HG03060 (cell line): ENCODE data around the gene MOV10L1.
"Not testable (repeated sequence)": the region's sequence is repeated elsewhere in the genome, so short reads cannot be mapped to it uniquely, and the experiment has no call there.

Experiments used
- ATAC-seq: cut with Tn5 transposase; IDR thresholded peaks from one replicate; pipeline ENCODE4 v1.9.1; 2021; ENCODE audit warnings: low read depth, moderate number of reproducible peaks; ENCODE audit not compliant: unreplicated experiment

The MOV10L1 gene

DNA sequence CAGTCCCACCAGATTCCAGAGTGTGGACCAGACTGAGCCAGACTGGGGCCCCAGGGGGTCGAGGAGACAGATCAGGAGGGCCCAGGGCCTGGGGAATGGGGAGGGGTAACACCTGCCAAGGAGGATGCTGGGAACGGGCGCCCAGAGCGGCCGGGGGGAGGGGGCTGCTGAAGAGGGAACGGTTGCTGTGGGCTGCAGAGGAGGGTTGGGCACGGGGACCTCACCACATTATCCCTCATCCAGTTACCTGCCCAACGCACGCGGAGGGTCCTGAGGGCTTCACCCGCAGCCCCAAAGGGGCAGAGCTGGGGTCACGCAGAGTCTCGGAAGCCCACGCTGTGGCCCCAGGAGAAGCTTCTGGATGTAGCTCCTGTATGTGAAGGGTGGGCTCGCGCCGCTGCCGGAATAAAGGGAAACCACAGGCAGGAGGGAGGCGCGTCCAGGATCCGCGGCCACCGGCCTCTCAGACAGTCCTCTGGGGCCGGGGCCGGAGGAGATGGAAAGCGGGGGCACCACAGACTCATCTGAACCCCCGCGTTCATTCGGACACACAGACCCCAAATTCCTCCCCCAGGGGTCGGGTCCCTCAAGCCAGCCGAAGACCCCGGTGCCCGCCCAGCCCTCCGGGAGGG is 110.1 kb downstream of the MOV10L1 start:
- no peak for ATAC-seq

DNA sequence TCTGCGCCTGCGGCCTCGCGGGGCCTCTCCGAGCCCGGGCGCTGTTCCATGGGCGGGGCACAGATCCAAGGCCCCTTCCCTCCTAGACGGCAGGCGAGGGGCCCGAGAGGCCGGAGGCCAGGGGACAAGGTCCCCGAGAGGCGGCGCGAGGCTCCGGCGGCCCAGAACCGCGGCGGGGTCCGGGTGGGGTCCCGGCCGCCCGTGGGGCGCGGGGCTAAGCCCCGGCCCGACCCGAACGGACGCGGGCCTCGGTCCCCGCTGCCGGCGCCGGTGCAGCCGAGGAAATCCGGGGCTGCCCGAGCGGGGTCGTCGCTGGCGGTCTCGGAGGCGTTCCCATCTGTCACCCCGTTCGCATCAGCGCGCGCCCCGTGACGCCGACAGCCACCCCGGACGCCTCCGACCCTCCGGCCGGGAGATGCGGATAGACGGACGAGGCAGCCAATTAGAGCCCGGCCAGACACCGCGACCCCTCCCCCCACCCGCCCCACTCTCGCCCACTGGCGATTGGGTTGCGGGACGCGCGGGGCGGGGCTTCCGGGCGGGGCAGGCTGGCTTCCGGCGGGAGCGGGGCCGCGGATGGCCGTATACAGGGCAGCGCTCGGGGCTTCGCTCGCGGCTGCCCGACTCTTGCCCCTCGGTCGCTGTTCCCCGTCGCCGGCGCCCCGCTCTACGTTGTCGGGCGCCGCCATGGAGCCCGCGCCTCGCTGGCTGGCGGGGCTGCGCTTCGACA is 110.8 kb downstream of the MOV10L1 start, which contains the start of gene SELENOO:
SELENOO (plus strand) TSS at position 551 of the 730 bp plus-strand sequence; CDS start at position 577, 26 bp downstream.
- ATAC-seq = no peak

DNA sequence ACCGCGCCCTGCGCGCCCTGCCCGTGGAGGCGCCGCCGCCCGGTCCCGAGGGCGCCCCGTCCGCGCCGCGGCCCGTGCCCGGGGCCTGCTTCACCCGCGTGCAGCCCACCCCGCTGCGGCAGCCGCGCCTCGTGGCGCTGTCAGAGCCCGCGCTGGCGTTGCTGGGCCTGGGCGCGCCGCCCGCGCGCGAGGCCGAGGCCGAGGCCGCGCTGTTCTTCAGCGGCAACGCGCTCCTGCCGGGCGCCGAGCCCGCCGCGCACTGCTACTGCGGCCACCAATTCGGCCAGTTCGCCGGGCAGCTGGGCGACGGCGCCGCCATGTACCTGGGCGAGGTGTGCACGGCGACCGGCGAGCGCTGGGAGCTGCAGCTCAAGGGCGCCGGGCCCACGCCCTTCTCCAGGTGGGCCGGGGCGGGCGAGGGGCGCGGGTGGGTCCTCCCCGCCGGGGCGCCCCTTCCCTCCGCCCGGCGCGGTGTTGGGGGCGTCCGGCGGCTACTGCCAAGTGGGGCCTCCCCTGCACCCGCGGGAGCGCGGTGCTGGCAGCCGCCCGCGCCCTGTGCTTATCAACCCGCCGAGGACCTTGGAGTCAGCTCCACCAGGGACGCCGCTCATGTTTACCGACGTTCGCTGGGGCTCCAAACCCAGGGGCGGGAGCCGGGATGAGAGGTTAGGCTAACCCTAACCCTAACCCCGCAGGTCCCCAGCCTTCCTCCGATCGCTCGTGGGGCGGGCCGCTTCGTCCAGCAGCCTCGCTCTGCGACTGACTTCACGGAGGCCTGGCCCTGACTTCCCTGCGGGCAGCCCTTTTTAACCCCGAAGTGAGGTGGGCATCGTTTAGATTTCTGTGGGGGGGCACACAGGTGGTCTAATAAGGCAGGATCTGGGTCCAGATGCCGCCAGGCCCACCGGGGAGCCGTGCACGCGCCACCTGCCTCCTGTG is 111.7 kb downstream of the MOV10L1 start:
- ATAC-seq = no peak

DNA sequence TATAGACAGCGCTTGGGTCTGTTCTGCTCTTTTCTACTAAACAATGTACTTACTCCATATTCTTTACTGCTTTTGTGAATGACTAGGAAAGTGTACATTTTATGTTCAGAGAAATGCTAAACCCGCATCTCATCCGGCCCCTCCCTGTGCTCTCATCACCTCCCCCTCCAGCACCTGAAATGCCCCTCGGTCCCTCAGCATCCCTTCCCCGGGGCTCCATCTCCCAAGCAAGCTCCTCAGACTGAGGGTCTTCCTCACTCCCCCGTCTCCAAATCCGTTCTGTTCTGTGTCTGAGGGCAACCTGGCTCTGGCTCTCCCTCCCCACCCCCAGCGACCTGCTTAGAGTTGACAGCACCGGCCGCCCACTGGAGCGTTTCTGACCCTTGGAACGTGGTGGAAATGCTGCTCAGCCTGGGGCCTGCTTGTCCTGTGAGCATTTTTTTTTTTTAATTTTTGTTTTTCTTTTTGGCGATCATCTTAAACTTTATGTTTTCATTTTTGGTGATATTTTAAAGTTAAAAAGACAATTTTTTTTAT is 112.4 kb downstream of the MOV10L1 start:
- ATAC-seq = no peak

DNA sequence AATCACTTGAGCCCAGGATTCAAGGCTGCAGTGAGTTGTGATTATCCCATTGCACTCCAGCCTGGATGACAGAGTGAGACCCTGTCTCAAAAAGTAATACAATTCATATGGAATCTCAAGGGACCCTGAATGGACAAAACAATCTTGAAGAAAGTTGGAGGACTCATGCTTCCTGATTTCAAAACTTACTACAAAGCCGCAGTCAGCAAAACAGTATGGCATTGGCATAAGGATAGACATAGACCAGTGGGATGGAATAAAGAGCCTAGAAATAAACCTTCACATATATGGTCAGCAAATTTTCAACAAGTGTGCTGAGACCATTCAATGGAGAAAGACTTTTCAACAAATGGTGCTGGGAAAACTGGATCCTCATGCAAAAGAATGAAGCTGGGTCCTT is 113.5 kb downstream of the MOV10L1 start:
- no peak for ATAC-seq

DNA sequence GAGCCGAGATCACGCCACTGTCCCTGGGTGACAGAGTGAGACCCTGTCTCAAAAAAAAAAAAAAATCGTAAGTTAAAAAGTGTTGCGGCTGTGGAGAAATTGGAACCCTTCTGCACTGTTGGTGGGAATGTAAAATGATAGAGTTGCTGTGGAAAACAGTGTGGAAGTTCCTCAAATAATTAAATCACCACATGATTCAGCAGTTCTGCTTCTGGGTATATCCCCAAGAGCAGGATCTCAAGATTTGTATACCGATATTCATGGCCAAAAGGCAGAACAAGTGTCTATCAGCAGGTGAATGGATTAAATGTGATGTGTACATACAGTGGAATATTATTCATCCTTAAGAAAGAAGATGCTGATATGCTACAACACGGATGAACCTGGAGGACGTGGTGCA is 114.8 kb downstream of the MOV10L1 start:
- no peak for ATAC-seq

DNA sequence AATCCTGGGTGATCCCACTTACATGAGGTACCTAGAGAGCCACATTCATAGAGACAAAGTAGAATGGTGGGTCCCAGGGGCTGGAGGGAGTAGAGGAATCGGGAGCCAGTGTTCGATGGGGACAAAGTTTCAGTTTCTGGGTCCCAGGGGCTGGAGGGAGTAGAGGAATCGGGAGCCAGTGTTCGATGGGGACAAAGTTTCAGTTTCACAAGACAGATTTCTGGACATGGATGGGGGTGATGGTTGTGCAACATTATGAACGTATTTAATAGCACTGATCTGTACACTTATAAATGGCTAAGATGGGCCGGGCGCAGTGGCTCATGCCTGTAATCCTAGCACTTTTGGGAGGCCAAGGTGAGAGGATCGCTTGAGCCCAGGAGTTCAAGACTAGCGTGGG is 115.2 kb downstream of the MOV10L1 start:
- ATAC-seq = not testable (repeated sequence)

DNA sequence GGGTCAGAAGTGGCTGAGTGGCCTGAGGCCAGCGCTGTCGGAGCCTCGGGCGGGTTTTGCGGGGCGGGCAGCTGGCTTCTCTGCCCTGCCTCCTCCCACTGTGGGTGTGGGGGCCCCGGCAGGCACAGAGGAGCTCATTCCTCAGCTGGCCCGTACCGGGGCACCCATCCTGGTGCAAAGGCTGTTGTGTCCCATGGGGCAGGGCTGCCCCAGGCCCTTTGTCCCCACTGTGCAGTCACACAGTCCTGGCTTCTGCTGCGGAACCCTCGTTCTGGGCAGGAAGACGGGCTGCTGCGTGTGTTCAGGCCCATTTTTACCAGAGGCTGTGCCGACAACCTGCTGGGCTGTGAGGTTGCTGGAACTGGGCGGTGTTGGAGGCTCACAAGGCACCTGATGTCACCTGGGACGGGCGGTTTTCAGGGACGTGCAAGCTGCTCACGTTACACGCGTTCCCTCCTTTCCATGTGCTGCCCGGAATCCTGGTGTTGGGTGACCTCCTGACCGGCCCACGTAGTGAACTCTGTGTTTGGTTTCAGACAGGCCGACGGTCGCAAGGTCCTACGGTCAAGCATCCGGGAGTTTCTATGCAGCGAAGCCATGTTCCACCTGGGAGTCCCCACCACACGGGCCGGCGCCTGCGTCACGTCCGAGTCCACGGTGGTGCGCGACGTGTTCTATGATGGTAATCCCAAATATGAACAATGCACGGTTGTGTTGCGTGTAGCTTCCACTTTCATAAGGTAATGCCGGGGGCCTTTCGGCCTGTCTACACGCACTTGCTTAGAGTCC is 116.2 kb downstream of the MOV10L1 start:
- ATAC-seq = no peak

DNA sequence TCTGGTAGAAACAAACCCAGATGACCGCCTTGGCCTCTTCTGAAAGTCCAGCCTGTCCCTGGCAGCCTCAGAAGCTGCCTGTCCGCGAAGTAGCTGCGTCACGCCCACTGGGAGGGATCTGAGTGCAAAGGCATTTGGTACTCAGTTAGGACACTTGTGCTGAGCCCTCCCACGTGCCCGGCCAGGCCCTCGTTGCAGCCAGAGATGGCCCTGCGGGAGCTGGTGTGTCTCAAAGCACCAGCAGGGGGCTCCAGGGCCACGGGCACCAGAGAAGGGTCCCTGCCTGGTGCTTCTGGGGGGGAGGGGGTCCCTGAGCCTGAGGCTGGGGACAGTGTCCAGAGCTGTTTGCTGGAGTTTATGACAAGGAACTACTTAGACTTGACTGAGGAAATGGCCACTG is 116.8 kb downstream of the MOV10L1 start:
- ATAC-seq = no peak

DNA sequence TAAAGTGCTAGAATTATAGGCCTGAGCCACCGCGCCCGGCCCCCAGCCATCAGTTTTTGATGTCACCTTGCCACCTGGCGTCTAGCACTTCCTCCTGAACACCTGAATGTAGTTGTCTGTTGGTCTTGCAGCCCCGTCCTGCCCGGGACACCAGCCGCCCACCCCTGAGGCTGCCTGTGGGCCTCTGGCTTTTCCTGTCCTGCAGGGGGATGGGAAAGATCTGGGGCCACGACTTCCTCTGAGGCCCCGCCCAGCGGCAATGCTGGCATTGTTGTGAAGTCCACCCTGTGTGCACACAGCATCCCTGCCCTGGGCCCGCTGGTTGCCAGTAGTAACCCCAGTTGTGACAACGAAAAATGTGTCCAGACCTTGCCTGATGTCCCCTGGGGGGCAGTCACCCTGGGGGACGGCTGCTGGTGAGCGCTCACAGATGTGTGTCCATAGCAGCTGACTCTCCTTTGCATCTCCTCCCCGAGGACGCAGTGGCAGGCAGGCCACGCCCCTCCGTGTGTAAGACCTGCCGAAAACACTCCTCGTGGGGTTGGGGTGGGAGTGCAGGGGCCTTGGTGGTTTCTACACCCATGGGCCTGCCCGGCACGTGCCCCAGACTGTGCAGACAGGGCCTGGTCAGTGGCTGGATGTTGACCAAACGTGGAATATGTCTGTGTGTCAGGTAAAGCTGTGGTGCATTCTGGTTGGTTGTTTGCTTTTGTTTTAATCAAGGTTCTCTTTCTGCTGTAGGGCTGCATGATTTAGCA is 117.8 kb downstream of the MOV10L1 start:
- ATAC-seq = no peak

DNA sequence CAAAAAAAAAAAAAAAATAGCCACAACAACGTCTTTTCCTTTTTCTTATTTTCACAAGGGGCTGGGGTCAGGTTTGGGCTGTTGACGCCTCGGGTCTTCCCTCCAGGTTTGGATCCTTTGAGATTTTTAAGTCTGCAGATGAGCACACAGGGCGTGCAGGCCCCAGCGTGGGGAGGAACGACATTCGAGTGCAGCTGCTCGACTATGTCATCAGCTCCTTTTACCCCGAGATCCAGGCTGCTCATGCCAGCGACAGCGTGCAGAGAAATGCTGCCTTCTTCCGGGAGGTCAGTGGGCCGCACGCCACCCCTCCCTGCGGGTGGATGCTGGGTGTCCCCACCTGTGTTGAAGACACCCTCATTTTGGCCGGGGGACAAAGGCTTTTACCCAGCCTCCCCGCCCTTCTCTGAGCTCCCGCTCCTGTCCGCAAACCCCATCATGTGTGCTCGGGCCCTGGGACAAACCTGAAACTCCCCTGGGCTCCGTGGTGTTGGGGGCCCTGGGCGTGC is 118.7 kb downstream of the MOV10L1 start:
- no peak for ATAC-seq

DNA sequence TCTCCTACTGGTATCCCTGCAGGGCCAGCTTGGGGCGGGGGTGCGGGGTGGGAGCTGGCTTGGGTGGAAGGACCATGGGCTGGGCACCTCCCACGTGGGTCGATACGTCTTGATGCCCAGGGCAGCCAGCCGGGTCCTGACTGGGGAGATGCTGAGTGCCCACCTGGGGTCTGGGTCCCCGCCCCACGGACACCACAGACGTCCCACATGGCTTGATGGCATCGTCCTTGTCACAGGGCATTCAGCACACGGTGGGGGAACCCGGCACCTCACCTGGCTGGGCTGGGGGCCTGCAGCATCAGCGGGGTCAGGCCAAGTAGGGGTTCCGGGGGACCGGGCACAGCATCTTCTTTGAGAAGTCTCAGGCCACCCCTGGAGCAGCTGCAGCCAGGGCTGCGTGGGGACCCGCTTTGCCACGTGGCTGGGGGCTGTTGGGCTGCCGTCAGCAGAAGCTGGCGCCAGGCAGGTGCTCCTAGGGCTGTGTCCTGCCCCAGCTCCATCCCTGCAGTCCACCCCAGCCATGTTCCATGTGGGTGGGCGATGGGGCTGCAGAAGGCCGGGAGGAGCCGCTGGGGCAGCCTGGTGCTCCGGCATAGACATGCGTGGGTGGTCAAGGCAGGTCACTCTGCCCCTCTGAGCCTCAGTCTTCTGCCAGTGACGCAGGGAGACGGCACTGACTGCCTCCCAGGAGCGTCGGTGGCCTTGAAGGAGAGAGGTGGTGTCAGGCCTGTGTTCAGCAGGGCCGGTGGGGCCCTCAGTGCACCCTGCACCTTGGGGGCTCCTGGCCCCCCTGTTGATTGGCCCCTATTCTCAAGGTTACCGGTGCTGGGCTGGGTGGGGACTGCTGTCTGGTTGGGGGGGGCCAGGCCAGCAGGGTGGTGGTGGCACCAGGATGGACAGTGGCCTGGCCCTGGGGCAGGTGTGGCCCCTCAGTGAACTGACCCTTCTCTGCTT is 119.4 kb downstream of the MOV10L1 start:
- ATAC-seq = no peak

DNA sequence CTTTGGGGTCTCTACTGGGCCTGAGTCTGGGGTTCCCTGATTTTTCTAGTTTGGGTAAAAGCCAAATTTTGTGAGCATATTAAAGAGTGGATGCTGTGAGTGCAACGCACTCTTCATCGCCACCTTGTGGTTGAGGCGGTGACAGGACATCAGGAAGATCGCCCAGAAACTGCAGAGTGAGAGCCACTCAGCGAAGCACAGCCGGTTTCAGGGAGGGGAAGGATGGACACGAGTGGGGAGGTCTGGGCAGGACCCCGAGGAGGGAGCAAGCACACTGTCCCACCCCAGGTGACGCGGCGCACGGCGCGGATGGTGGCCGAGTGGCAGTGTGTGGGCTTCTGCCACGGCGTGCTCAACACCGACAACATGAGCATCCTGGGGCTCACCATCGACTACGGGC is 120.1 kb downstream of the MOV10L1 start:
- no peak for ATAC-seq

DNA sequence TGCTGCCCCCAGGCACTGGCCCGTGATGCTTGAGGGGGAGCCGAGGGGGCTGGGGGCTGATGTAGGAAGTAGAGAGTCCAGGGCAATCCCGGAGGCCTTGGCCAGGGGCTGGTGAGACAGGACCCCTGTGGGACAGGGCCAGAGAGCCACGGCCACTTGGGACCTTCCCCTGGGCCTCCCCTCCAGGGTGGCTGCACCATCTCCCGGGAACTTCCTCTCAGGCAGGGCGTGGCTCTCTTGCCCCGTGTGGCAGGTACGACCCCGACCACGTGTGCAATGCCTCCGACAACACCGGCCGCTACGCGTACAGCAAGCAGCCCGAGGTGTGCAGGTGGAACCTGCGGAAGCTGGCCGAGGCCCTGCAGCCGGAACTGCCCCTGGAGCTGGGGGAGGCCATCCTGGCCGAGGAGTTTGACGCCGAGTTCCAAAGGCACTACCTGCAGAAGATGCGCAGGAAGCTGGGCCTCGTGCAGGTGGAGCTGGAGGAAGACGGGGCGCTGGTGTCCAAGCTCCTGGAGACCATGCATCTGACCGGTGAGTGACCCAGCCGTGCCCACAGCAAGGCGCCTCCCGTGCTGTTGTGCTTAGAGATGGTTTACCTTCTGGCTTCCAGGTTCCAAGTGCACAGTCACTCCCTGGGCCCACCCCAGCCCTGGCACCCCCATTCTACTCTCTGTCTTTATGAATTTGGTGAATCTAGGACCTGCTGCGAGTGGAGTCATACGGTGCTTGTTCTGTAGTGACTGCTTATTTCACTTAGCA is 120.8 kb downstream of the MOV10L1 start:
- ATAC-seq = no peak

DNA sequence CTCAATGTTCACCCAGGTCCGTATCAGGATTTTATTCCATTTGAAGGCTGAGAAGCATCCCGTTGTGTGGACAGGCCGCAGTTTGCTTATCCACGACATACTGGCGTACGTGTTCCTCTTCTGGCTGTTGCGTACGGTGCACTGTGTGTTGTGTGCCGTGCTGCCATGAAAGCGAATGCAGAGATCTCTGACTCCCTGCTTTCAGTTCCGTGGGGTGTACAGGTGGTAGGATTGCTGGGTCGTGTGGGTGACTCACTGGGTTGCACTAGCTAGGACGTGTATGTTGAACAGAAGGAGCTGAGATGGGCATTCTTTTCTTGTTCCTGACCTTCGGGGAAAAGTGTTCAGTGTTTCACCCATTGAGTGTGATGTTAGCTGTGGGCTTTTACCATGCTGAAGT is 121.3 kb downstream of the MOV10L1 start:
- no peak for ATAC-seq
